Peyer's patch (tissue), 4 donors: ENCODE results near the gene KIRREL3.

Experiments used
- POLR2A ChIP-seq, 2 donors: fragments of 450-650 bp; IDR thresholded peaks; one replicate each; pipeline ENCODE4 v1.5.1; 2017; ENCODE audit warnings: antibody characterized with exemption in 2 of 2, mild to moderate bottlenecking in 2 of 2, moderate library complexity in 2 of 2
- TF ChIP-seq, protein P1 (sequence below), 6 experiments: fragments of 450-650 bp in 4 of 6; fragments of 200-600 bp in 2 of 6; sonication (generic) in 1 of 6; IDR thresholded peaks; one replicate each; pipeline ENCODE4 v1.5.1; 2017 to 2019; ENCODE audit warnings: antibody characterized with exemption in 6 of 6, mild to moderate bottlenecking in 3 of 6, moderate library complexity in 1 of 6

DNA sequence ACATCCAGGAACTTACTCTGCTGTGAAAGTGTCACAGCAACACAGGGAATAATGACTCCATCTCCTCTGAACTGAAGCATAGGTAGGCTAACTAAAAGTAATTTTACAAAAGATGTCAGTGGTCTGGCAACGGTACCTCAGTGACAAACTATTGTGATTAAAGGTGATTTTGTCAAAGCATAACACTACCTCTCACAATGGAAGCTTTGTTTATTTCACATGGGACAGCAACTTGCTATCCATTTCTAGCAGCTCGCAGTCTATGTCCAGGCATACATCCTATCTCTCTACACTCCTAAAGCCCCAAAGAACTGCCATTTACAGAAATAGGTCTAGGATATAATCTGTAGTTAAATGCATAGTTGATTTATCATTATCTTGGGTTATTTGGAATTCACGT, 163.0 kb downstream of the KIRREL3 start:
- TF ChIP-seq, protein P1, sequence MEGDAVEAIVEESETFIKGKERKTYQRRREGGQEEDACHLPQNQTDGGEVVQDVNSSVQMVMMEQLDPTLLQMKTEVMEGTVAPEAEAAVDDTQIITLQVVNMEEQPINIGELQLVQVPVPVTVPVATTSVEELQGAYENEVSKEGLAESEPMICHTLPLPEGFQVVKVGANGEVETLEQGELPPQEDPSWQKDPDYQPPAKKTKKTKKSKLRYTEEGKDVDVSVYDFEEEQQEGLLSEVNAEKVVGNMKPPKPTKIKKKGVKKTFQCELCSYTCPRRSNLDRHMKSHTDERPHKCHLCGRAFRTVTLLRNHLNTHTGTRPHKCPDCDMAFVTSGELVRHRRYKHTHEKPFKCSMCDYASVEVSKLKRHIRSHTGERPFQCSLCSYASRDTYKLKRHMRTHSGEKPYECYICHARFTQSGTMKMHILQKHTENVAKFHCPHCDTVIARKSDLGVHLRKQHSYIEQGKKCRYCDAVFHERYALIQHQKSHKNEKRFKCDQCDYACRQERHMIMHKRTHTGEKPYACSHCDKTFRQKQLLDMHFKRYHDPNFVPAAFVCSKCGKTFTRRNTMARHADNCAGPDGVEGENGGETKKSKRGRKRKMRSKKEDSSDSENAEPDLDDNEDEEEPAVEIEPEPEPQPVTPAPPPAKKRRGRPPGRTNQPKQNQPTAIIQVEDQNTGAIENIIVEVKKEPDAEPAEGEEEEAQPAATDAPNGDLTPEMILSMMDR (IDR thresholded peaks at IDR 0.05) = no peak
- TF ChIP-seq POLR2A (IDR thresholded peaks at IDR 0.05) = no peak
